Embryonic facial prominence (tissue), 1 donor: ENCODE results near the gene C17orf58.
"Not testable (repeated sequence)": the region's sequence is repeated elsewhere in the genome, so short reads cannot be mapped to it uniquely, and the experiment has no call there.

Experiments used
- DNase-seq: peaks from one replicate; pipeline ENCODE4 v3.0.0-alpha.2; 2016; ENCODE audit errors: extremely low spot score

Gene C17orf58

GRCh38 chr17:68004201-68004600 is 7.9 kb upstream of the C17orf58 start:
- no peak for DNase-seq

GRCh38 chr17:67999291-67999911 is 3.1 kb upstream of the C17orf58 start:
- DNase-seq: no peak

- no peak for DNase-seq
Measured at GRCh38 chr17:67998466-67998865, 2.2 kb upstream of the C17orf58 start.

- DNase-seq: no peak
Measured at GRCh38 chr17:67995570-67996263, 552 bp downstream of the C17orf58 start.

GRCh38 chr17:67994817-67995569 is 1.3 kb downstream of the C17orf58 start:
- DNase-seq: peak; percentile 16

- DNase-seq: peak; percentile 39
Measured at GRCh38 chr17:67993998-67994361, 2.3 kb downstream of the C17orf58 start.

- DNase-seq: peak; percentile 43
Measured at GRCh38 chr17:67993153-67993997, 2.9 kb downstream of the C17orf58 start.

GRCh38 chr17:67992548-67993152 is 3.6 kb downstream of the C17orf58 start:
- no peak for DNase-seq

- DNase-seq: no peak
Measured at GRCh38 chr17:67990909-67991308, 5.4 kb downstream of the C17orf58 start.

GRCh38 chr17:67983383-67983688 is 12.9 kb downstream of the C17orf58 start:
- no peak for DNase-seq

- no peak for DNase-seq
Measured at GRCh38 chr17:67982686-67983382, 13.4 kb downstream of the C17orf58 start.

GRCh38 chr17:67982034-67982640 is 14.1 kb downstream of the C17orf58 start:
- no peak for DNase-seq

- not testable (repeated sequence) for DNase-seq
Measured at GRCh38 chr17:67980883-67981282, 15.4 kb downstream of the C17orf58 start.

GRCh38 chr17:67980456-67980855 is 15.8 kb downstream of the C17orf58 start:
- DNase-seq: no peak

- not testable (repeated sequence) for DNase-seq
Measured at GRCh38 chr17:67976306-67976705, 20.0 kb downstream of the C17orf58 start.

- DNase-seq: no peak
Measured at GRCh38 chr17:67974598-67975066, 21.6 kb downstream of the C17orf58 start.

GRCh38 chr17:67974185-67974584 is 22.1 kb downstream of the C17orf58 start:
- no peak for DNase-seq

GRCh38 chr17:67970783-67971182 is 25.5 kb downstream of the C17orf58 start:
- no peak for DNase-seq

- not testable (repeated sequence) for DNase-seq
Measured at GRCh38 chr17:67963145-67963572, 33.1 kb downstream of the C17orf58 start.

- DNase-seq: not testable (repeated sequence)
Measured at GRCh38 chr17:67962156-67962555, 34.1 kb downstream of the C17orf58 start.
